T-cell (primary cell): ENCODE data around the gene LSM7. TPM values are rescaled to one million over a fixed set of nuclear protein-coding genes. Genes with fewer than 3 reads are reported as not detected.

Source experiments
- ATAC-seq, 4 experiments: fragments of 200-7000 bp in 3 of 4; fragments of 150-1000 bp in 1 of 4; cut with Tn5 transposase; replicated peaks in 1 of 4; 1 replicate in 3 of 4; 2 replicates in 1 of 4; pipeline ENCODE4 v1.10.0; 2021; ENCODE audit warnings: moderate library complexity in 3 of 4, mild to moderate bottlenecking in 2 of 4, moderate number of reproducible peaks in 1 of 4
- CTCF ChIA-PET, 2 donors: fragments of 300-600 bp; sonication (Branson Sonifier 250); formaldehyde crosslinking; loops; one replicate each; lab custom pipeline; 2022; ENCODE audit warnings: antibody characterized with exemption in 2 of 2; lab: Charles Lee
- POLR2A ChIA-PET, 2 donors: fragments of 300-600 bp; sonication (Branson Sonifier 250); formaldehyde crosslinking; loops; one replicate each; lab custom pipeline; 2022; ENCODE audit warnings: antibody characterized with exemption in 2 of 2; lab: Charles Lee
- DNase-seq, 35 experiments: peaks; one replicate each; pipeline versions ENCODE4 v3.0.0 to v3.0.0-alpha.2; 2013 to 2023
- H3K27ac ChIP-seq: one replicate; pipeline ENCODE4 v1.5.1; 2013; ENCODE audit warnings: low read length
- H3K27me3 ChIP-seq, 2 experiments: replicated peaks in 1 of 2; 1 replicate in 1 of 2; 2 replicates in 1 of 2; pipeline versions ENCODE4 v1.6.1 to v1.7.0; 2013; ENCODE audit warnings: low read length in 1 of 2, mixed read lengths in 1 of 2; ENCODE audit not compliant: control insufficient read depth in 2 of 2, insufficient read depth in 2 of 2; ENCODE audit errors: extremely low read depth in 1 of 2
- H3K36me3 ChIP-seq, 2 donors: 1 replicate in 1 of 2; 2 replicates in 1 of 2; pipeline versions ENCODE4 v1.6.1 to v1.7.0; 2013; ENCODE audit warnings: low read length in 1 of 2; ENCODE audit not compliant: control insufficient read depth in 2 of 2, insufficient read depth in 1 of 2; ENCODE audit errors: extremely low read depth in 1 of 2
- H3K4me1 ChIP-seq, 2 experiments: 1 replicate in 1 of 2; 2 replicates in 1 of 2; pipeline versions ENCODE4 v1.6.1 to v1.7.0; 2013; ENCODE audit warnings: low read length in 2 of 2, mixed read lengths in 1 of 2; ENCODE audit not compliant: insufficient read depth in 2 of 2, control insufficient read depth in 1 of 2; ENCODE audit errors: extremely low read depth in 1 of 2
- H3K4me3 ChIP-seq, 2 donors: 1 replicate in 1 of 2; 2 replicates in 1 of 2; pipeline versions ENCODE4 v1.5.1 to v1.7.0; 2013; ENCODE audit warnings: mild to moderate bottlenecking in 2 of 2, low read length in 1 of 2, moderate library complexity in 1 of 2; ENCODE audit not compliant: control insufficient read depth in 1 of 2; ENCODE audit errors: extremely low read depth in 1 of 2
- H3K9me3 ChIP-seq: 2 replicates; pipeline ENCODE4 v1.7.0; 2013
- H3K27ac Mint-ChIP-seq, 2 donors: one replicate each; pipeline ENCODE4 v1.8.0; 2020 to 2021; ENCODE audit warnings: mild to moderate bottlenecking in 2 of 2, mixed read lengths in 2 of 2
- H3K27me3 Mint-ChIP-seq, 2 donors: one replicate each; pipeline ENCODE4 v1.8.0; 2021 to 2022; ENCODE audit warnings: mixed read lengths in 2 of 2
- H3K36me3 Mint-ChIP-seq: one replicate; pipeline ENCODE4 v1.8.0; 2021; ENCODE audit warnings: mixed read lengths
- H3K4me1 Mint-ChIP-seq, 3 donors: one replicate each; pipeline ENCODE4 v1.8.0; 2020 to 2022; ENCODE audit warnings: mixed read lengths in 3 of 3, mild to moderate bottlenecking in 1 of 3
- H3K4me3 Mint-ChIP-seq, 3 donors: one replicate each; pipeline ENCODE4 v1.8.0; 2020 to 2022; ENCODE audit warnings: mild to moderate bottlenecking in 3 of 3, mixed read lengths in 3 of 3, moderate library complexity in 3 of 3
- H3K9me3 Mint-ChIP-seq, 3 donors: one replicate each; pipeline ENCODE4 v1.8.0; 2020 to 2022; ENCODE audit warnings: mixed read lengths in 3 of 3
- WGBS: methylation state at CpG from one replicate; pipeline ENCODE4 v1.1.5; 2013; ENCODE audit warnings: missing lambda C conversion rate; ENCODE audit not compliant: insufficient coverage; 5-methylcytosine and 5-hydroxymethylcytosine counted together
- total RNA-seq, 35 experiments: library from RNA in 6 of 35; stranded (reverse) in 6 of 35; fragments of 120-200 nt in 1 of 35; gene quantifications; one replicate each; pipeline versions ENCODE4 v1.2.1 to v1.2.4 and lab custom pipeline; 2013 to 2026

The LSM7 gene
- total RNA-seq, 5 donors from 2014 or later (not counting 1 experiment from before 2014, with no cell fraction given): 86.7 to 127 (median 107) TPM

DNA sequence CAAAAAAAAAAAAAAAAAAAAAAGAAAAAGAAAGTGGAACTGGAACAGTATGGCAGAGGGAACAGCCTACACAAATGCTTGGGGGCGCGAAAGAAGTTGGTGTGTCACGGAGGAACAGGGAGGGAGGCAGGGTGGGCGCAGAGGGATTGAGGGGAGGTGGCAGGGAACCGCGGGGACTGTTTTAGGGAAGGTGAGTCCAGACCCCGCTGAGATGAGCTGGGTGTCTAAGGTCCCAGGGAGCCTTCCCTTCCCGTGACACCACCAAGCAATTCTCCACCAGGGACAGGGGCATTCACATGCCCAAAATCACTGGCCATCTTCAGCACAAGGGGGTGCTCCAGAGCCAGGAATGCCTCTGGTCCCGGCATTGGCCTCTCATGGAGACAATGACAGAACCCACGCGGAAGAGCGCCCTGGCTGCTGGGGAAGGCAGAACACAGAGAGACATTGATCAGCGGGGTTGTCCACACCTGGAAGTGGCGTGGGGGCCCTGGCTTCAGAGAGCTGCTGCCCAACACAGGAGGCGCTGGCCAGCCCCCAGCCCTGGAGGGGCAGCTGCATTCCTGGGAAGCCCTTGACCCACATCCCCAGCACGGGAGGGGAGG lies 53.4 kb downstream of the LSM7 start:
- ChIA-PET CTCF (interaction anchor here in 1 of 2 donors (0.6 kb wide), 1 partner anchor 824 kb away, joined by 5 read pairs; no protein-coding TSS in a partner anchor), POLR2A (interaction anchor here (0.6 to 0.7 kb wide), 3 partner anchors 8 to 37 kb away, joined by 3 to 14 read pairs (median 3); no protein-coding TSS in a partner anchor)
- Mint-ChIP-seq H3K9me3 (no peaks in the 10 kb centered on the region), H3K27ac (peak overlapping the region; percentile 48 to 73), H3K27me3 (no peaks in the 10 kb centered on the region), H3K4me3 (peak overlapping the region in 2 of 3 donors; percentile 27 to 39), H3K36me3 (peaks cover 17% of the 10 kb centered on the region), H3K4me1 (peaks cover 36 to 38% (median 36%) of the 10 kb centered on the region in 3 donors)
- no peaks in the 10 kb centered on the region for H3K27me3 ChIP-seq
- ATAC-seq: peak in 3 of 4 experiments; percentile 7 to 23 (median 18)
- DNase-seq: peak in 16 of 35 experiments; percentile 32 to 68 (median 48)
- 60% methylated on average over 8 of the region's 16 CpGs for WGBS
- H3K4me3 ChIP-seq: no peak overlapping the region
- no peak overlapping the region for H3K27ac ChIP-seq
- H3K9me3 ChIP-seq: no peaks in the 10 kb centered on the region
- H3K36me3 ChIP-seq: peaks cover 0 to 30% of the 10 kb centered on the region in 2 donors
- H3K4me1 ChIP-seq: peaks cover 2 to 46% of the 10 kb centered on the region in 2 experiments

- peak overlapping the region; percentile 43 to 90 (median 69) for H3K4me3 Mint-ChIP-seq
- H3K9me3 ChIP-seq: no peaks in the 10 kb centered on the region
- ChIA-PET POLR2A (interaction anchor here (0.6 to 0.7 kb wide), 3 partner anchors 8 to 36 kb away, joined by 3 to 14 read pairs (median 3); no protein-coding TSS in a partner anchor), CTCF (interaction anchor here (0.5 to 1.7 kb wide), 4 partner anchors 15 to 823 kb away, joined by 4 to 7 read pairs (median 4); partner anchors contain the start of gene ZNF57 (in 1 of the 2))
- ATAC-seq (no peak), DNase-seq (peak in 1 of 35 experiments; percentile 25)
- peak overlapping the region; percentile 86 for H3K27ac ChIP-seq
- peaks cover 36 to 38% (median 36%) of the 10 kb centered on the region in 3 donors for H3K4me1 Mint-ChIP-seq
- 82% methylated on average over 6 of the region's 9 CpGs for WGBS
- peaks cover 0 to 30% of the 10 kb centered on the region in 2 donors for H3K36me3 ChIP-seq
- no peaks in the 10 kb centered on the region for H3K27me3 Mint-ChIP-seq
- no peaks in the 10 kb centered on the region for H3K27me3 ChIP-seq
- no peak overlapping the region for H3K4me3 ChIP-seq
- peaks cover 17% of the 10 kb centered on the region for H3K36me3 Mint-ChIP-seq
- H3K27ac Mint-ChIP-seq: peak overlapping the region; percentile 81 to 87
- peaks cover 2 to 46% of the 10 kb centered on the region in 2 experiments for H3K4me1 ChIP-seq
- no peaks in the 10 kb centered on the region for H3K9me3 Mint-ChIP-seq
Measured at GRCh38 chr19:2274185-2274711, 54.1 kb downstream of the LSM7 start.

- peak overlapping the region; percentile 43 to 90 (median 69) for H3K4me3 Mint-ChIP-seq
- ChIA-PET POLR2A (no interaction called here), CTCF (interaction anchor here (0.5 to 1.7 kb wide), 4 partner anchors 14 to 627 kb away, joined by 4 to 7 read pairs (median 4); partner anchors contain the start of gene ZNF57 (in 1 of the 2))
- peaks cover 37 to 39% (median 38%) of the 10 kb centered on the region in 3 donors for H3K4me1 Mint-ChIP-seq
- no peaks in the 10 kb centered on the region for H3K9me3 Mint-ChIP-seq
- H3K36me3 Mint-ChIP-seq: peaks cover 17% of the 10 kb centered on the region
- Histone ChIP-seq H3K27ac (peak overlapping the region; percentile 86), H3K4me1 (peaks cover 3 to 48% of the 10 kb centered on the region in 2 experiments), H3K36me3 (peaks cover 0 to 30% of the 10 kb centered on the region in 2 donors), H3K4me3 (peak overlapping the region; percentile 15 to 42), H3K27me3 (no peaks in the 10 kb centered on the region), H3K9me3 (no peaks in the 10 kb centered on the region)
- ATAC-seq (peak in 3 of 4 experiments; percentile 7 to 25 (median 17)), DNase-seq (peak; percentile 54 to 86 (median 69))
- peak overlapping the region; percentile 81 to 89 for H3K27ac Mint-ChIP-seq
- WGBS: 6% methylated on average over 42 of the region's 45 CpGs
- H3K27me3 Mint-ChIP-seq: no peaks in the 10 kb centered on the region
Measured at GRCh38 chr19:2273356-2274184, 54.8 kb downstream of the LSM7 start.

Other genes starting within 250 kb of the LSM7 start
- gene MOB3A, start 232.3 kb downstream of the LSM7 start, total RNA-seq: 100 to 1,000 TPM in 4 of 5 donors, 10 to 100 TPM in 1; 98.6 to 162 (median 142) TPM
- 10 to 100 TPM; 14.0 to 23.5 (median 19.7) TPM for gene IZUMO4, start 231.7 kb downstream of the LSM7 start, total RNA-seq
- 10 to 100 TPM; 78.6 to 91.5 (median 86.7) TPM for gene AP3D1, start 177.0 kb downstream of the LSM7 start, total RNA-seq
- 10 to 100 TPM; 33.4 to 39.3 (median 38.4) TPM for gene DOT1L, start 164.7 kb downstream of the LSM7 start, total RNA-seq
- 10 to 100 TPM; 38.3 to 87.0 (median 80.4) TPM for gene PLEKHJ1, start 92.3 kb downstream of the LSM7 start, total RNA-seq
- 100 to 1,000 TPM; 130 to 172 (median 161) TPM for gene SF3A2, start 91.8 kb downstream of the LSM7 start, total RNA-seq
- gene AMH, start 79.3 kb downstream of the LSM7 start, total RNA-seq: 10 to 100 TPM in 2 of 5 donors, 1 to 10 TPM in 3; 2.1 to 13.5 (median 5.3) TPM
- gene JSRP1, start 72.2 kb downstream of the LSM7 start, total RNA-seq: 1 to 10 TPM in 2 of 5 donors, under 1 TPM in 2, not detected in 1; 0.42 to 1.5 (median 1.0) TPM
- gene PEAK3, start 46.4 kb downstream of the LSM7 start, total RNA-seq: under 1 TPM in 3 of 5 donors, not detected in 2; 0.22 to 0.49 (median 0.30) TPM
- 1 to 10 TPM in 2 of 5 donors, under 1 TPM in 3; 0.23 to 1.7 (median 0.99) TPM for gene LINGO3, start 20.4 kb downstream of the LSM7 start, total RNA-seq
- 100 to 1,000 TPM in 4 of 5 donors, 10 to 100 TPM in 1; 96.5 to 173 (median 133) TPM for gene SPPL2B, start 98 bp upstream of the LSM7 start, total RNA-seq
- gene TMPRSS9, start 31.7 kb upstream of the LSM7 start, total RNA-seq: not detected
- 10 to 100 TPM; 22.4 to 50.9 (median 33.7) TPM for gene TIMM13, start 99.0 kb upstream of the LSM7 start, total RNA-seq
- 10 to 100 TPM; 15.7 to 26.7 (median 24.7) TPM for gene LMNB2, start 128.4 kb upstream of the LSM7 start, total RNA-seq
- 100 to 1,000 TPM in 3 of 5 donors, 10 to 100 TPM in 2; 76.5 to 174 (median 102) TPM for gene GADD45B, start 147.5 kb upstream of the LSM7 start, total RNA-seq